Parathyroid adenoma (tissue), 2 donors: Measurements from ENCODE around the gene YDJC.
"Not testable (repeated sequence)": the region's sequence is repeated elsewhere in the genome, so short reads cannot be mapped to it uniquely, and the experiment has no call there.

Source experiments
- H2AFZ ChIP-seq: fragments of 300-600 bp; sonication (generic); one replicate; pipeline ENCODE4 v1.7.0; 2017; ENCODE audit warnings: antibody characterized with exemption, mild to moderate bottlenecking
- H3K27ac ChIP-seq: fragments of 300-600 bp; sonication (generic); one replicate; pipeline ENCODE4 v1.7.0; 2017
- H3K27me3 ChIP-seq: fragments of 300-600 bp; sonication (generic); one replicate; pipeline ENCODE4 v1.7.0; 2017; ENCODE audit warnings: low read length; ENCODE audit not compliant: control insufficient read depth, insufficient read depth
- H3K36me3 ChIP-seq: fragments of 300-600 bp; sonication (generic); one replicate; pipeline ENCODE4 v1.7.0; 2017; ENCODE audit warnings: low read length; ENCODE audit not compliant: control insufficient read depth, insufficient read depth
- H3K4me1 ChIP-seq: fragments of 300-600 bp; sonication (generic); one replicate; pipeline ENCODE4 v1.7.0; 2017; ENCODE audit warnings: control low read depth
- H3K4me2 ChIP-seq: fragments of 300-600 bp; sonication (generic); one replicate; pipeline ENCODE4 v1.7.0; 2017; ENCODE audit warnings: low read length
- H3K4me3 ChIP-seq: fragments of 300-600 bp; sonication (generic); one replicate; pipeline ENCODE4 v1.7.0; 2017; ENCODE audit warnings: low read depth, low read length
- H3K79me2 ChIP-seq: fragments of 300-600 bp; sonication (generic); one replicate; pipeline ENCODE4 v1.7.0; 2017; ENCODE audit warnings: control low read depth
- H3K9ac ChIP-seq: fragments of 300-600 bp; sonication (generic); one replicate; pipeline ENCODE4 v1.7.0; 2017; ENCODE audit warnings: mild to moderate bottlenecking
- H3K9me3 ChIP-seq: fragments of 300-600 bp; sonication (generic); one replicate; pipeline ENCODE4 v1.7.0; 2017; ENCODE audit warnings: low read length; ENCODE audit not compliant: control insufficient read depth
- TF ChIP-seq, protein P1 (sequence below): fragments of 300-600 bp; sonication (generic); IDR thresholded peaks from one replicate; pipeline ENCODE4 v1.7.0; 2017; ENCODE audit warnings: antibody characterized with exemption, mild to moderate bottlenecking
- donor health status: primary hyperparathyroidism.

YDJC gene

DNA sequence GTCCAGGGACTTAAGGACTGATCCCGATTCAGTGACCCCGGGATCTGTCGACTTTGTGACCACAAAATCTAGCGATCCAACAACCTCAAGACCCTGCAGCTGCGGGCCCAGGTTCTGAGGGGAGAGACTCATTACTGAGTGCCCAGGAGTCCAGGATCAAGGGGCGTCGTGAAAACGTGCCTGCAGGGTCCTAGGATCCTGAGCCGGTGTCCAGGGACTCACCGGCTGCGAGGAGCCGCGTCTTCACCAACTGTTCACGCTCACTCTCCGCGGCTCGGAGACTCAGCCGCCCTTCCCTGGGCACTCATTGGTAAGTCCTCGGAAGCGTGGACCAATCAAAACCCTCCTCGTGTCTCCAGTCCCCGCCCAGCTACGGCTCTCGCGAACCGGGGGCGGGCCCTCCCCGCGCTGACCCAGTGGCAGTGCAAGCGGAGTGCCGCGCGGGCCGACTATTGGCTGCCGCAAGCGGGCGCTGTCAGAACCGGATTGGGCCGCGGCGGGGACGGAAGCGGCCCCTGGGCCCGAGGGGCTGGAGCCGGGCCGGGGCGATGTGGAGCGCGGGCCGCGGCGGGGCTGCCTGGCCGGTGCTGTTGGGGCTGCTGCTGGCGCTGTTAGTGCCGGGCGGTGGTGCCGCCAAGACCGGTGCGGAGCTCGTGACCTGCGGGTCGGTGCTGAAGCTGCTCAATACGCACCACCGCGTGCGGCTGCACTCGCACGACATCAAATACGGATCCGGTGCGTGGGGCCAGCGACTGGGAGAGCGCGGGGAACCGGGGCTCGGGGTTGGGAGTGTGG lies 12.2 kb upstream of the YDJC start, which contains the start of gene SDF2L1:
SDF2L1 (plus strand) TSS at position 514 of the 795 bp plus-strand sequence; CDS start at position 549, 35 bp downstream.
- Histone ChIP-seq H3K27ac (peak within 1 kb of the TSS; percentile 29), H3K79me2 (no peaks in the 10 kb centered on the region), H3K4me1 (no peaks in the 10 kb centered on the region), H3K9ac (no peak within 1 kb of the TSS), H3K27me3 (no peaks in the 10 kb centered on the region), H2AFZ (peak within 1 kb of the TSS; percentile 91), H3K9me3 (no peaks in the 10 kb centered on the region), H3K36me3 (no peaks in the 10 kb centered on the region), H3K4me2 (peak within 1 kb of the TSS; percentile 95), H3K4me3 (peak within 1 kb of the TSS; percentile 79)
- TF ChIP-seq, protein P1, sequence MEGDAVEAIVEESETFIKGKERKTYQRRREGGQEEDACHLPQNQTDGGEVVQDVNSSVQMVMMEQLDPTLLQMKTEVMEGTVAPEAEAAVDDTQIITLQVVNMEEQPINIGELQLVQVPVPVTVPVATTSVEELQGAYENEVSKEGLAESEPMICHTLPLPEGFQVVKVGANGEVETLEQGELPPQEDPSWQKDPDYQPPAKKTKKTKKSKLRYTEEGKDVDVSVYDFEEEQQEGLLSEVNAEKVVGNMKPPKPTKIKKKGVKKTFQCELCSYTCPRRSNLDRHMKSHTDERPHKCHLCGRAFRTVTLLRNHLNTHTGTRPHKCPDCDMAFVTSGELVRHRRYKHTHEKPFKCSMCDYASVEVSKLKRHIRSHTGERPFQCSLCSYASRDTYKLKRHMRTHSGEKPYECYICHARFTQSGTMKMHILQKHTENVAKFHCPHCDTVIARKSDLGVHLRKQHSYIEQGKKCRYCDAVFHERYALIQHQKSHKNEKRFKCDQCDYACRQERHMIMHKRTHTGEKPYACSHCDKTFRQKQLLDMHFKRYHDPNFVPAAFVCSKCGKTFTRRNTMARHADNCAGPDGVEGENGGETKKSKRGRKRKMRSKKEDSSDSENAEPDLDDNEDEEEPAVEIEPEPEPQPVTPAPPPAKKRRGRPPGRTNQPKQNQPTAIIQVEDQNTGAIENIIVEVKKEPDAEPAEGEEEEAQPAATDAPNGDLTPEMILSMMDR, result peak; percentile 26

DNA sequence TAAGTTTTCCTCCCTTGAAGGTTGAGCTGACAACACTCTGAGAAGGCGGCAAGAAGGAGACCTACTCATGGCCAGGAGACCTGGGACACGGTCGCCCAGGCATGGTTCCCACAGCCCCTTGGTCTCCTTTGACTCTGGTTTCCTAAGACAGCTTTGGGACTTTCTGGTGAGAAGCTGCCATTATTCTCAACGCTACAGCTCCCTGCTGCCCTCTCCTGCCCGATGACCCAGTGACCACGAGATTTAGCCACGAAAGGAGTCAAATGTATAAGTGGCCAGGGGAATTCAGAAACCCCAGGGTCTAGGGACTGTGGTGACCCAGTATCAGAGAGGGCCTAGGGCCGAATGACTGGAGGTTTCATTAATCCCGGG lies 11.6 kb upstream of the YDJC start:
- Histone ChIP-seq H3K4me2 (peak overlapping the region; percentile 92), H3K4me1 (no peaks in the 10 kb centered on the region), H3K4me3 (peak overlapping the region; percentile 47), H3K27me3 (no peaks in the 10 kb centered on the region), H3K79me2 (no peaks in the 10 kb centered on the region), H3K9me3 (no peaks in the 10 kb centered on the region), H2AFZ (peak overlapping the region; percentile 88), H3K36me3 (no peaks in the 10 kb centered on the region), H3K27ac (no peak overlapping the region), H3K9ac (no peak overlapping the region)
- TF ChIP-seq, protein P1, result peak; percentile 23

DNA sequence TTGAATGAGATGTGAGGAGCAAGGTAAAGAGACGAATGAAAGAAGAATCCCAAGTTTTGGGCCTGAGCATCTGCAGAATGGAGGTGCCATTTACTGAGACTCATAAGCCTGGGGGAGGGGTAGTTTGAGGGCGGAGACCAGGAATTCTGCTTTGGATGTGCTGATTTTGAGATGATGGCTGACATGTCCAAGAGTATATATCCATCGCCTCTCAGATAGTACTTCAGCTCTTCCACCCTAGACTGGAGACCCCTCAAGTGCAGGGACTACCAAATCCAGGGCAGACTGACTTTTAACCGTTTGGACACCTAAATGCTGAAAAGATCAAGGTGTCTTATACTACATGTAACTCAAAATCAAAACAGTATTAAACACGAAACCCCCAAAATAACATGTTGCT lies 11.0 kb upstream of the YDJC start:
- no peaks in the 10 kb centered on the region for H3K36me3 ChIP-seq

DNA sequence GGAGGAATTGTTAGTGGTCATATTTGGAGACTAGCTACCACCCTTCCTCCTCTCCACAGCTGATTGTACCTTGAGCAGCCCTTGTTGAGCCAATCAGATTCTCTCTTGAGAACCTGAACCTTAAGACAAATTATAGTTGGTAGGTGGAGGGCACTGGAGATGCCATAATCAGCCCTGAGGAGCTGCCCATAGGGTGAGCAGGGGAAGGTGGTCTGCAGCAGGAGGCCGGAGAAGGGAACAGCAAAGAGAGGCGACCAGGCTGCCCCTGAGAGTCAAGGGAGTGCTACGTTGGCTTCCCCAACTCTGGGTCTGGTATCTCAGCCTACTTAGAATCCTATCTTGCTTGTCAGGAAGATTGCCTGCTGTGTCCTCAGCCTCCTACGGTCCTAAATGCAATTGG lies 9.5 kb upstream of the YDJC start:
- Histone ChIP-seq H3K9ac (no peak overlapping the region), H3K4me1 (no peaks in the 10 kb centered on the region), H3K36me3 (no peaks in the 10 kb centered on the region), H2AFZ (no peak overlapping the region), H3K27me3 (no peaks in the 10 kb centered on the region), H3K27ac (no peak overlapping the region), H3K4me2 (no peak overlapping the region), H3K79me2 (no peaks in the 10 kb centered on the region), H3K9me3 (no peaks in the 10 kb centered on the region), H3K4me3 (no peak overlapping the region)
- TF ChIP-seq, protein P1, result no peak

More for the DNA sequence above, 11.0 kb upstream of the YDJC start:
- Histone ChIP-seq H3K79me2 (no peaks in the 10 kb centered on the region), H3K27me3 (no peaks in the 10 kb centered on the region), H2AFZ (no peak overlapping the region), H3K4me1 (no peaks in the 10 kb centered on the region), H3K27ac (no peak overlapping the region), H3K9ac (no peak overlapping the region), H3K4me3 (no peak overlapping the region), H3K9me3 (no peaks in the 10 kb centered on the region), H3K4me2 (no peak overlapping the region)
- TF ChIP-seq, protein P1, result no peak

DNA sequence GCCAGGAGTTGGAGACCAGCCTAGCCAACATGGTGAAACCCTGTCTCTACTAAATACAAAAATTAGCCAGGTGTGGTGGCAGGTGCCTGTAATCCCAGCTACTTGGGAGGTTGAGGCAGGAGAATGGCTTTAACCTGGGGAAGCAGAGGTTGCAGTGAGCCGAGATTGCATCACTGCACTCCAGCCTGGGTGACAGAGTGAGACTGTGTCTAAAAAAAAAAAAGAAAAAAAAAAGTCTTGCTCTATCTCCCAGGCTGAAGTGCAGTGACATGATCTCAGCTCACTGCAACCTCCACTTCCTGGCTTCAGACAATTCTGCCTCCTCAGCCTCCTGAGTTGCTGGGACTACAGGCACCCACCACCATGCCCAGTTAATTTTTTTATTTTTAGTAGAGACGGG lies 7.6 kb upstream of the YDJC start:
- H3K9ac ChIP-seq, H3K4me2 ChIP-seq, H3K36me3 ChIP-seq, H3K27ac ChIP-seq, H3K4me1 ChIP-seq, H3K9me3 ChIP-seq, H3K4me3 ChIP-seq, H3K27me3 ChIP-seq, H2AFZ ChIP-seq, H3K79me2 ChIP-seq: not testable (repeated sequence)
